ENCODE data around the gene CD86.
"Not testable (repeated sequence)": the region's sequence is repeated elsewhere in the genome, so short reads cannot be mapped to it uniquely, and the experiment has no call there.

Gene CD86

GRCh38 chr3:122151480-122151879, 96.3 kb downstream of the CD86 start:
- ATAC-seq (no peak), DNase-seq (no peak)

GRCh38 chr3:122164983-122165382, 109.8 kb downstream of the CD86 start:
- not testable (repeated sequence) for ATAC-seq, DNase-seq

DNA sequence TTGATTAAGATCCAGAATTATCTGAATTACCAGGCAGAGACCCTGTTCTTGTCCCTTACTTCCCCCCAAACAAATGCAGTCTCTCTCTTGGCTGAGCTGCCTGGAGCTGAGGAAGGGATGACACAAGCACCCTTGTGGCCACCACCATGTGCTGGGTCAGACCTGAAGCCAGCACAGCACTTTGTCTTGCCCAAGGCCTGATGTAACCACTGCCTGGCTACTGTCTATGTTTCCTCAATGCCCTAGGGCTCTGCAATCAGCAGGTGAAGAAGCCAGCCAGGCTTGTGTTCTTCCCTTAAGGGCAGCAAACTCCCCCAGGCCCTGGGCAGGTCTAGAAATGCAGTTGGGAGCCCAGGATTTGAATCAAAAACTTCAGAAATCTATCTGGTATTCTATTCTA, 112.5 kb downstream of the CD86 start:
- ATAC-seq (no peak), DNase-seq (no peak)

DNA sequence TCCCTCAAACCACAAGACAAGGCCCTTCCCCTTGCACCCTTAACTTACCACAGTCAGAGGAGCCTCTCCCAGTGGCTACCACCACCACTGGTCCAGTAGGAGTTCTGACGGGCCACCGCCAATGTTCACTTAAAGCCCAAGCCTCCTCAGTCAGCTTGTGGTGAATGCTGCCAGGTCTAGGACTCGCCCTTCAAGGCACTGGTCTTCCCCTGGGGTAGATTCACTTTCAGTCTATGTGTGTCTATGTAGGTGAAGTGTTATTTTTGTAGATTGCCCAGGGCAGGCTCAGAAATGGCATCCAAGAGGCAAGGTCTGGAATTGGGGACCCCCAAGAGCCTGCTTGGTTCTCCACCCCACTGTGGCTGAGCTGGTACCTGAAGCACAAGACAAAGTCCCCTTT, 112.9 kb downstream of the CD86 start:
- no peak for DNase-seq
- ATAC-seq: peak; percentile 28

DNA sequence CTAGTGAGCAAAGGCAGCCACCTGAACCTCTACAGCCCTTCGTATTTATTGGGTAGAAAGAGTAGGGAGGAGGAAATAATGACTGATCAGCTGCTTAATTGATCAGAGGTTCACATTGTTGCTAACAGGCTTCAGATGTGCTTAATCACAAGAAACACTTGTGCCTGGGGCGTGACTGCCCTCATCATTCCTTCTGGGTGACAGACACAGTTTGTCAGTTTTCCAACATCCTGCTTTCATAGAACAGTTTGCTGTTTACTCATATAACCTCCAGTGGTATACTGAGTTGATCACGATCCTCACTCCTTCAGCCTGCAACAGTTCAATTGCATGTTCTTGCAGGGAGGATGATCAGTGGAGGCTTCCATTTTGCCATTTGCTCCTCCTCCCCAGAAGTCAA, 114.7 kb downstream of the CD86 start:
- ATAC-seq: no peak
- no peak for DNase-seq

Data from stimulated activated naive CD8-positive, alpha-beta T cell treated with anti-CD3 and anti-CD28 coated beads, Interleukin-15, Interleukin-2, amounts not matched to agents 100 U/mL and 50 U/mL, for 24 hours (primary cell).